Stimulated activated CD8-positive, alpha-beta memory T cell treated with anti-CD3 and anti-CD28 coated beads, Interleukin-12 subunit alpha, Interleukin-12 subunit beta, amount 100 ng/mL, for 24 hours (primary cell): ENCODE data around the gene CCDC157.
"Not testable (repeated sequence)": the region's sequence is repeated elsewhere in the genome, so short reads cannot be mapped to it uniquely, and the experiment has no call there.

Experiments
- DNase-seq: peaks from one replicate; pipeline ENCODE4 v3.0.0-alpha.2; 2020; ENCODE audit errors: extremely low read depth

Gene CCDC157

GRCh38 chr22:30392661-30393321 lies 36.0 kb downstream of the CCDC157 start:
- no peak for DNase-seq

GRCh38 chr22:30393322-30393680 lies 36.5 kb downstream of the CCDC157 start:
- no peak for DNase-seq

GRCh38 chr22:30393885-30394284 lies 37.1 kb downstream of the CCDC157 start:
- DNase-seq = no peak

GRCh38 chr22:30396871-30397655 lies 40.3 kb downstream of the CCDC157 start, which contains the start of gene SEC14L2:
TSS of gene SEC14L2 (plus strand) at chr22:30397018. CDS start at chr22:30397117, 99 bp downstream.
- DNase-seq = peak; percentile 26

- DNase-seq = no peak
These were observed 41.1 kb downstream of the CCDC157 start for GRCh38 chr22:30397656-30398635.

GRCh38 chr22:30398685-30399680 lies 42.2 kb downstream of the CCDC157 start:
- no peak for DNase-seq

GRCh38 chr22:30399718-30400117 lies 42.9 kb downstream of the CCDC157 start:
- no peak for DNase-seq

- DNase-seq = no peak
These were observed 43.4 kb downstream of the CCDC157 start for GRCh38 chr22:30400159-30400558.

- not testable (repeated sequence) for DNase-seq
These were observed 44.2 kb downstream of the CCDC157 start for GRCh38 chr22:30401024-30401423.

- DNase-seq = no peak
These were observed 45.4 kb downstream of the CCDC157 start for GRCh38 chr22:30402028-30402765.

- DNase-seq = not testable (repeated sequence)
These were observed 45.9 kb downstream of the CCDC157 start for GRCh38 chr22:30402766-30403104.

- DNase-seq = no peak
These were observed 47.5 kb downstream of the CCDC157 start for GRCh38 chr22:30404307-30404706.

GRCh38 chr22:30405731-30406130 lies 48.9 kb downstream of the CCDC157 start:
- no peak for DNase-seq

- DNase-seq = no peak
These were observed 49.6 kb downstream of the CCDC157 start for GRCh38 chr22:30406400-30406799.

GRCh38 chr22:30408388-30409102 lies 51.7 kb downstream of the CCDC157 start:
- DNase-seq = no peak

GRCh38 chr22:30411780-30412179 lies 55.0 kb downstream of the CCDC157 start:
- no peak for DNase-seq

GRCh38 chr22:30413001-30413400 lies 56.2 kb downstream of the CCDC157 start:
- no peak for DNase-seq

GRCh38 chr22:30413745-30414524 lies 57.1 kb downstream of the CCDC157 start:
- DNase-seq = no peak
